Measurements from ENCODE around the gene SCAMP4.

SCAMP4 gene

DNA sequence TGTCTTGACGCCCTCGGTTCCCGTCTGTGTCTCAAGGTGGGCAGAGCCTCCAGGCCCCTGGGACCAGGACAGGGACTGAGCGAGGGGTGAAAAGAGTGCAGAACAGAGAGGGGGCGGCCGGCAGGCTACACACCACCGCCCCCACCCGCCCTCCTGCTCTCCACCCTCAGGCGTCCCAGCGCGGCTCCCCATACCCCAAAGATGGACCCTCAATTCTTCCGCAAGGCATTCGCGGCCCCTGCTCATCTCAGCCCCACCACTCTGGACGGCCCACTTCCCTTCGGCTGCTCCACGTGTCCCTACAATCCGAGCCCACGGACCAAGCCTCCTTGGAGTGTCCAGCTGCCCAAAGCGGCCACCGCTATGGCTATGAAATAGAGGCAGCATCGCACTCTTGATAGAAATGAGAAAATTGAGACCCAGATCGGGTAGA is 43.6 kb upstream of the SCAMP4 start:
- TF ChIP-seq, protein P1, sequence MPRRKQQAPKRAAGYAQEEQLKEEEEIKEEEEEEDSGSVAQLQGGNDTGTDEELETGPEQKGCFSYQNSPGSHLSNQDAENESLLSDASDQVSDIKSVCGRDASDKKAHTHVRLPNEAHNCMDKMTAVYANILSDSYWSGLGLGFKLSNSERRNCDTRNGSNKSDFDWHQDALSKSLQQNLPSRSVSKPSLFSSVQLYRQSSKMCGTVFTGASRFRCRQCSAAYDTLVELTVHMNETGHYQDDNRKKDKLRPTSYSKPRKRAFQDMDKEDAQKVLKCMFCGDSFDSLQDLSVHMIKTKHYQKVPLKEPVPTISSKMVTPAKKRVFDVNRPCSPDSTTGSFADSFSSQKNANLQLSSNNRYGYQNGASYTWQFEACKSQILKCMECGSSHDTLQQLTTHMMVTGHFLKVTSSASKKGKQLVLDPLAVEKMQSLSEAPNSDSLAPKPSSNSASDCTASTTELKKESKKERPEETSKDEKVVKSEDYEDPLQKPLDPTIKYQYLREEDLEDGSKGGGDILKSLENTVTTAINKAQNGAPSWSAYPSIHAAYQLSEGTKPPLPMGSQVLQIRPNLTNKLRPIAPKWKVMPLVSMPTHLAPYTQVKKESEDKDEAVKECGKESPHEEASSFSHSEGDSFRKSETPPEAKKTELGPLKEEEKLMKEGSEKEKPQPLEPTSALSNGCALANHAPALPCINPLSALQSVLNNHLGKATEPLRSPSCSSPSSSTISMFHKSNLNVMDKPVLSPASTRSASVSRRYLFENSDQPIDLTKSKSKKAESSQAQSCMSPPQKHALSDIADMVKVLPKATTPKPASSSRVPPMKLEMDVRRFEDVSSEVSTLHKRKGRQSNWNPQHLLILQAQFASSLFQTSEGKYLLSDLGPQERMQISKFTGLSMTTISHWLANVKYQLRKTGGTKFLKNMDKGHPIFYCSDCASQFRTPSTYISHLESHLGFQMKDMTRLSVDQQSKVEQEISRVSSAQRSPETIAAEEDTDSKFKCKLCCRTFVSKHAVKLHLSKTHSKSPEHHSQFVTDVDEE (CRISPR knock-in tag; IDR thresholded peaks at IDR 0.05): no peak
- TF ChIP-seq RARB (CRISPR knock-in tag; IDR thresholded peaks at IDR 0.05) (no peak), ZC3H10 (CRISPR knock-in tag; IDR thresholded peaks at IDR 0.05) (no peak), ZFP30 (CRISPR knock-in tag; IDR thresholded peaks at IDR 0.05) (no peak), PATZ1 (CRISPR knock-in tag; IDR thresholded peaks at IDR 0.05; ENCODE audit: borderline replicate concordance) (no peak), PPARA (CRISPR knock-in tag; IDR thresholded peaks at IDR 0.05; ENCODE audit: borderline replicate concordance) (no peak), CSRNP3 (CRISPR knock-in tag; IDR thresholded peaks at IDR 0.05) (no peak), CSDC2 (CRISPR knock-in tag; IDR thresholded peaks at IDR 0.05) (no peak), ESRRG (CRISPR knock-in tag; IDR thresholded peaks at IDR 0.05) (no peak), ZFP3 (CRISPR knock-in tag; IDR thresholded peaks at IDR 0.05) (no peak), BACH2 (CRISPR knock-in tag; IDR thresholded peaks at IDR 0.05; ENCODE audit: borderline replicate concordance) (no peak), ARNTL (CRISPR knock-in tag; IDR thresholded peaks at IDR 0.05; ENCODE audit: borderline replicate concordance, low read depth) (no peak), ZNF8 (CRISPR knock-in tag; IDR thresholded peaks at IDR 0.05) (no peak), ISL1 (CRISPR knock-in tag; IDR thresholded peaks at IDR 0.05) (no peak), TOX (CRISPR knock-in tag; IDR thresholded peaks at IDR 0.05; ENCODE audit: borderline replicate concordance) (no peak), ZNF70 (CRISPR knock-in tag; IDR thresholded peaks at IDR 0.05) (no peak), TCF4 (CRISPR knock-in tag; IDR thresholded peaks at IDR 0.05; ENCODE audit: borderline replicate concordance) (no peak), OSR1 (CRISPR knock-in tag; IDR thresholded peaks at IDR 0.05) (no peak), ZNF565 (CRISPR knock-in tag; conservative IDR thresholded peaks at IDR 0.05; ENCODE audit: low read depth) (no peak)
- TF ChIP-seq, protein P2, sequence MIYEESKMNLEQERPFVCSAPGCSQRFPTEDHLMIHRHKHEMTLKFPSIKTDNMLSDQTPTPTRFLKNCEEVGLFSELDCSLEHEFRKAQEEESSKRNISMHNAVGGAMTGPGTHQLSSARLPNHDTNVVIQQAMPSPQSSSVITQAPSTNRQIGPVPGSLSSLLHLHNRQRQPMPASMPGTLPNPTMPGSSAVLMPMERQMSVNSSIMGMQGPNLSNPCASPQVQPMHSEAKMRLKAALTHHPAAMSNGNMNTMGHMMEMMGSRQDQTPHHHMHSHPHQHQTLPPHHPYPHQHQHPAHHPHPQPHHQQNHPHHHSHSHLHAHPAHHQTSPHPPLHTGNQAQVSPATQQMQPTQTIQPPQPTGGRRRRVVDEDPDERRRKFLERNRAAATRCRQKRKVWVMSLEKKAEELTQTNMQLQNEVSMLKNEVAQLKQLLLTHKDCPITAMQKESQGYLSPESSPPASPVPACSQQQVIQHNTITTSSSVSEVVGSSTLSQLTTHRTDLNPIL (CRISPR knock-in tag; IDR thresholded peaks at IDR 0.05; ENCODE audit: low read depth): no peak
- ATAC-seq: no peak

- TF ChIP-seq, protein P1 (CRISPR knock-in tag; IDR thresholded peaks at IDR 0.05): no peak
- no peak for TF ChIP-seq ARNTL (CRISPR knock-in tag; IDR thresholded peaks at IDR 0.05; ENCODE audit: borderline replicate concordance, low read depth)
- TF ChIP-seq TOX (CRISPR knock-in tag; IDR thresholded peaks at IDR 0.05; ENCODE audit: borderline replicate concordance): no peak
- no peak for TF ChIP-seq RARB (CRISPR knock-in tag; IDR thresholded peaks at IDR 0.05)
- TF ChIP-seq ZC3H10 (CRISPR knock-in tag; IDR thresholded peaks at IDR 0.05): no peak
- no peak for TF ChIP-seq PPARA (CRISPR knock-in tag; IDR thresholded peaks at IDR 0.05; ENCODE audit: borderline replicate concordance)
- TF ChIP-seq, protein P3, sequence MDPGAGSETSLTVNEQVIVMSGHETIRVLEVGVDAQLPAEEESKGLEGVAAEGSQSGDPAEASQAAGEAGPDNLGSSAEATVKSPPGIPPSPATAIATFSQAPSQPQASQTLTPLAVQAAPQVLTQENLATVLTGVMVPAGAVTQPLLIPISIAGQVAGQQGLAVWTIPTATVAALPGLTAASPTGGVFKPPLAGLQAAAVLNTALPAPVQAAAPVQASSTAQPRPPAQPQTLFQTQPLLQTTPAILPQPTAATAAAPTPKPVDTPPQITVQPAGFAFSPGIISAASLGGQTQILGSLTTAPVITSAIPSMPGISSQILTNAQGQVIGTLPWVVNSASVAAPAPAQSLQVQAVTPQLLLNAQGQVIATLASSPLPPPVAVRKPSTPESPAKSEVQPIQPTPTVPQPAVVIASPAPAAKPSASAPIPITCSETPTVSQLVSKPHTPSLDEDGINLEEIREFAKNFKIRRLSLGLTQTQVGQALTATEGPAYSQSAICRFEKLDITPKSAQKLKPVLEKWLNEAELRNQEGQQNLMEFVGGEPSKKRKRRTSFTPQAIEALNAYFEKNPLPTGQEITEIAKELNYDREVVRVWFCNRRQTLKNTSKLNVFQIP (CRISPR knock-in tag; IDR thresholded peaks at IDR 0.05; ENCODE audit: borderline replicate concordance, low read depth): no peak
- TF ChIP-seq ZNF70 (CRISPR knock-in tag; IDR thresholded peaks at IDR 0.05): no peak
- no peak for TF ChIP-seq OSR1 (CRISPR knock-in tag; IDR thresholded peaks at IDR 0.05)
- no peak for TF ChIP-seq BACH2 (CRISPR knock-in tag; IDR thresholded peaks at IDR 0.05; ENCODE audit: borderline replicate concordance)
- no peak for TF ChIP-seq GLIS3 (CRISPR knock-in tag; IDR thresholded peaks at IDR 0.05)
- ATAC-seq: no peak
These were observed 43.2 kb upstream of the SCAMP4 start for GRCh38 chr19:1862068-1862423.
